OCI-LY1 (cell line): Measurements from ENCODE around the gene ACTL8.

ENCODE experiments used
- H2AFZ ChIP-seq: fragments of 200-600 bp; sonication (generic), shearing (Covaris generic); 2 replicates; pipeline ENCODE4 v1.6.0; 2014; ENCODE audit warnings: antibody characterized with exemption, mild to moderate bottlenecking, low read length
- H3F3A ChIP-seq: fragments of 200-600 bp; sonication (generic), shearing (Covaris generic); 2 replicates; pipeline ENCODE4 v1.6.0; 2014; ENCODE audit warnings: mild to moderate bottlenecking, antibody characterized with exemption, low read length, moderate library complexity; ENCODE audit not compliant: insufficient read depth
- H3K27ac ChIP-seq: fragments of 200-600 bp; sonication (generic); 2 replicates; pipeline ENCODE4 v1.5.1; 2014; ENCODE audit warnings: low read length, mixed run types, mild to moderate bottlenecking, low read depth; ENCODE audit not compliant: poor library complexity, severe bottlenecking
- H3K27me3 ChIP-seq: fragments of 200-600 bp; sonication (generic); 2 replicates; pipeline ENCODE4 v1.6.0; 2014; ENCODE audit warnings: antibody characterized with exemption, mild to moderate bottlenecking, low read length, moderate library complexity; ENCODE audit not compliant: insufficient read depth
- H3K36me3 ChIP-seq: fragments of 200-600 bp; sonication (generic); 2 replicates; pipeline ENCODE4 v1.6.1; 2014; ENCODE audit warnings: mild to moderate bottlenecking, antibody characterized with exemption, low read length, moderate library complexity, mixed read lengths; ENCODE audit not compliant: insufficient read depth
- H3K4me1 ChIP-seq: fragments of 200-600 bp; sonication (generic); 2 replicates; pipeline ENCODE4 v1.5.1; 2014; ENCODE audit warnings: mild to moderate bottlenecking, low read length, moderate library complexity; ENCODE audit not compliant: insufficient read depth, severe bottlenecking
- H3K4me2 ChIP-seq: fragments of 200-600 bp; sonication (generic), shearing (Covaris generic); 2 replicates; pipeline ENCODE4 v1.6.1; 2014; ENCODE audit warnings: low read length
- H3K4me3 ChIP-seq: fragments of 200-600 bp; sonication (generic); 2 replicates; pipeline ENCODE4 v1.5.1; 2014; ENCODE audit warnings: low read length, low read depth, mild to moderate bottlenecking, mixed read lengths; ENCODE audit not compliant: poor library complexity, severe bottlenecking
- H3K79me2 ChIP-seq: fragments of 200-600 bp; shearing (Covaris generic); 2 replicates; pipeline ENCODE4 v1.6.1; 2016; ENCODE audit warnings: mixed run types, low read length, mixed read lengths; ENCODE audit not compliant: insufficient read depth
- H3K9ac ChIP-seq: fragments of 200-600 bp; sonication (generic), shearing (Covaris generic); 2 replicates; pipeline ENCODE4 v1.6.1; 2014; ENCODE audit warnings: mild to moderate bottlenecking, low read length, mixed read lengths
- H3K9me2 ChIP-seq: fragments of 200-600 bp; sonication (generic), shearing (Covaris generic); 2 replicates; pipeline ENCODE4 v1.6.1; 2014; ENCODE audit warnings: low read depth, mild to moderate bottlenecking, low read length, mixed read lengths
- H3K9me3 ChIP-seq: fragments of 200-600 bp; shearing (Covaris generic); 2 replicates; pipeline ENCODE4 v1.6.1; 2014; ENCODE audit warnings: low read length, mixed read lengths
- H4K20me1 ChIP-seq: fragments of 200-600 bp; sonication (generic), shearing (Covaris generic); 2 replicates; pipeline ENCODE4 v1.6.0; 2016; ENCODE audit warnings: mild to moderate bottlenecking, low read length; ENCODE audit not compliant: insufficient read depth
- EZH2 ChIP-seq: fragments of 200-600 bp; sonication (generic), shearing (Covaris generic); IDR thresholded peaks from 2 replicates; pipeline ENCODE4 v1.8.0; 2017; ENCODE audit warnings: borderline replicate concordance, mixed run types, mild to moderate bottlenecking, antibody characterized with exemption, low read length, moderate library complexity, mixed read lengths
- TF ChIP-seq, protein P1 (sequence below): fragments of 200-600 bp; sonication (generic), shearing (Covaris generic); IDR thresholded peaks from 2 replicates; pipeline ENCODE4 v1.5.1; 2017; ENCODE audit warnings: mild to moderate bottlenecking, antibody characterized with exemption, low read length, moderate library complexity, mixed read lengths

The ACTL8 gene

DNA sequence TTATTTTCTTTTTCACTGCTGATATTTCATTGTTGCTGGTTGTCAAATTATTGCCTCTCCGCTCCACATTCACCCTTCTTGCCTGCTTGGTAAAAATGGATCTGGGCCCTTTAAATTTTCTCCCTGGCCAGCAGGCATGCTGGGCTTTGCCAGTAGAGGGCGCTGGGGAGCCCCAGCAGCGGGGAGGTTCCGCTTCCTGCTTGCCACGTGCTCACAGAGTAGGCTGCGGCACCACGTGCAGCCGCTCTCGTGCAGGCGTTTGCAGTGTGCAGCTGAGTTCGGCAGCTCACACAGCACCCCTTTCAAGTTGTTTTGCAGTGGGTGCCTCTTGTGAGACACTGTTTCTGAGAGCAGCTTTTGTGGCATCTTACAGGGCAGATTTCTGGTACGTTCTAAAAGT, at the start of gene ACTL8:
TSS of gene ACTL8 (plus strand) at position 214 of the 400 bp plus-strand sequence. CDS start 67,676 bp downstream, outside the sequence.
- H3K4me1 ChIP-seq: no peaks in the 10 kb centered on the region
- TF ChIP-seq, protein P1, sequence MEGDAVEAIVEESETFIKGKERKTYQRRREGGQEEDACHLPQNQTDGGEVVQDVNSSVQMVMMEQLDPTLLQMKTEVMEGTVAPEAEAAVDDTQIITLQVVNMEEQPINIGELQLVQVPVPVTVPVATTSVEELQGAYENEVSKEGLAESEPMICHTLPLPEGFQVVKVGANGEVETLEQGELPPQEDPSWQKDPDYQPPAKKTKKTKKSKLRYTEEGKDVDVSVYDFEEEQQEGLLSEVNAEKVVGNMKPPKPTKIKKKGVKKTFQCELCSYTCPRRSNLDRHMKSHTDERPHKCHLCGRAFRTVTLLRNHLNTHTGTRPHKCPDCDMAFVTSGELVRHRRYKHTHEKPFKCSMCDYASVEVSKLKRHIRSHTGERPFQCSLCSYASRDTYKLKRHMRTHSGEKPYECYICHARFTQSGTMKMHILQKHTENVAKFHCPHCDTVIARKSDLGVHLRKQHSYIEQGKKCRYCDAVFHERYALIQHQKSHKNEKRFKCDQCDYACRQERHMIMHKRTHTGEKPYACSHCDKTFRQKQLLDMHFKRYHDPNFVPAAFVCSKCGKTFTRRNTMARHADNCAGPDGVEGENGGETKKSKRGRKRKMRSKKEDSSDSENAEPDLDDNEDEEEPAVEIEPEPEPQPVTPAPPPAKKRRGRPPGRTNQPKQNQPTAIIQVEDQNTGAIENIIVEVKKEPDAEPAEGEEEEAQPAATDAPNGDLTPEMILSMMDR: peak; percentile 35; the same call in 1 of the 2 replicates
- no peak for TF ChIP-seq EZH2

GRCh38 chr1:17706445-17706844, 48.7 kb upstream of the ACTL8 start:
- Histone ChIP-seq H3F3A (no peaks in the 10 kb centered on the region), H3K4me3 (no peak overlapping the region), H2AFZ (no peak overlapping the region), H3K9me2 (no peaks in the 10 kb centered on the region), H3K4me1 (no peaks in the 10 kb centered on the region), H3K36me3 (no peaks in the 10 kb centered on the region), H3K9ac (no peak overlapping the region), H3K27me3 (peaks cover 6% of the 10 kb centered on the region; the same call in 1 of the 2 replicates), H4K20me1 (no peaks in the 10 kb centered on the region), H3K79me2 (no peaks in the 10 kb centered on the region), H3K27ac (no peak overlapping the region), H3K4me2 (no peak overlapping the region), H3K9me3 (no peaks in the 10 kb centered on the region)
- no peak for TF ChIP-seq EZH2
- TF ChIP-seq, protein P1: no peak

More for the DNA sequence above, at the start of gene ACTL8:
- H3K9ac ChIP-seq: no peak within 1 kb of the TSS
- H3K4me2 ChIP-seq: no peak within 1 kb of the TSS
- H3K79me2 ChIP-seq: no peaks in the 10 kb centered on the region
- H3K27me3 ChIP-seq: no peaks in the 10 kb centered on the region
- no peak within 1 kb of the TSS for H3K4me3 ChIP-seq
- no peak within 1 kb of the TSS for H2AFZ ChIP-seq
- no peaks in the 10 kb centered on the region for H3F3A ChIP-seq
- H3K27ac ChIP-seq: no peak within 1 kb of the TSS
- H4K20me1 ChIP-seq: no peaks in the 10 kb centered on the region
- no peaks in the 10 kb centered on the region for H3K9me2 ChIP-seq
- peaks cover 27% of the 10 kb centered on the region for H3K9me3 ChIP-seq
- no peaks in the 10 kb centered on the region for H3K36me3 ChIP-seq

- no peaks in the 10 kb centered on the region for H3F3A ChIP-seq
- no peaks in the 10 kb centered on the region for H3K4me1 ChIP-seq
- no peak overlapping the region for H2AFZ ChIP-seq
- peaks cover 2% of the 10 kb centered on the region; the same call in 1 of the 2 replicates for H3K27me3 ChIP-seq
- no peak overlapping the region for H3K4me3 ChIP-seq
- H3K79me2 ChIP-seq: no peaks in the 10 kb centered on the region
- no peaks in the 10 kb centered on the region for H3K36me3 ChIP-seq
- H3K27ac ChIP-seq: no peak overlapping the region
- H3K9me3 ChIP-seq: no peaks in the 10 kb centered on the region
- H3K9ac ChIP-seq: no peak overlapping the region
- no peaks in the 10 kb centered on the region for H3K9me2 ChIP-seq
- H3K4me2 ChIP-seq: no peak overlapping the region
- no peak for TF ChIP-seq EZH2
- TF ChIP-seq, protein P1: no peak
- H4K20me1 ChIP-seq: no peaks in the 10 kb centered on the region
These were observed 45.2 kb upstream of the ACTL8 start for GRCh38 chr1:17709981-17710380.
